ENCODE results near the gene CACUL1.
A peak's percentile ranks its signal among the peaks of the same experiment; 100 is the strongest.

CACUL1 gene

DNA sequence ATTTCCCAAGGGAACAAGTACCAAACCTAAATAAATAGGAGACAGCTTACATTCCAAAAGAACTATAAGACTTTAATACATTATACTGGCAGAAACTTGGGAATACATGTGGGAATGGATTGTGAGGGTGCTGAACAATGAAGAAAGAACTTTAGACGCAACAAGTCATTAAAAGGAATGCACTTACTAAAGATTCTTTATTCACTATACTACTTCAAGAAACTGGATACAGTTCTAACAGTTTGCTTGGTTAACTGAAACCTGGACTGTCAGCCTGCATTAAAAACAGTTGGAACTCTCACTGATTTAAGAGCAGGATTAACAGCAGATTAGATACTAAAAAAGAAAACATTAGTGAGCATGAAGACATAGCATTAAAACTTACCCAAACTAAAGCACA lies 12.0 kb downstream of the CACUL1 start:
- TF ChIP-seq, protein P1, sequence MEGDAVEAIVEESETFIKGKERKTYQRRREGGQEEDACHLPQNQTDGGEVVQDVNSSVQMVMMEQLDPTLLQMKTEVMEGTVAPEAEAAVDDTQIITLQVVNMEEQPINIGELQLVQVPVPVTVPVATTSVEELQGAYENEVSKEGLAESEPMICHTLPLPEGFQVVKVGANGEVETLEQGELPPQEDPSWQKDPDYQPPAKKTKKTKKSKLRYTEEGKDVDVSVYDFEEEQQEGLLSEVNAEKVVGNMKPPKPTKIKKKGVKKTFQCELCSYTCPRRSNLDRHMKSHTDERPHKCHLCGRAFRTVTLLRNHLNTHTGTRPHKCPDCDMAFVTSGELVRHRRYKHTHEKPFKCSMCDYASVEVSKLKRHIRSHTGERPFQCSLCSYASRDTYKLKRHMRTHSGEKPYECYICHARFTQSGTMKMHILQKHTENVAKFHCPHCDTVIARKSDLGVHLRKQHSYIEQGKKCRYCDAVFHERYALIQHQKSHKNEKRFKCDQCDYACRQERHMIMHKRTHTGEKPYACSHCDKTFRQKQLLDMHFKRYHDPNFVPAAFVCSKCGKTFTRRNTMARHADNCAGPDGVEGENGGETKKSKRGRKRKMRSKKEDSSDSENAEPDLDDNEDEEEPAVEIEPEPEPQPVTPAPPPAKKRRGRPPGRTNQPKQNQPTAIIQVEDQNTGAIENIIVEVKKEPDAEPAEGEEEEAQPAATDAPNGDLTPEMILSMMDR (IDR thresholded peaks at IDR 0.05; ENCODE audit: insufficient read depth, low read depth, low read length, missing control alignments): no peak
- DNase-seq (ENCODE audit: low read depth): peak; percentile 9

DNA sequence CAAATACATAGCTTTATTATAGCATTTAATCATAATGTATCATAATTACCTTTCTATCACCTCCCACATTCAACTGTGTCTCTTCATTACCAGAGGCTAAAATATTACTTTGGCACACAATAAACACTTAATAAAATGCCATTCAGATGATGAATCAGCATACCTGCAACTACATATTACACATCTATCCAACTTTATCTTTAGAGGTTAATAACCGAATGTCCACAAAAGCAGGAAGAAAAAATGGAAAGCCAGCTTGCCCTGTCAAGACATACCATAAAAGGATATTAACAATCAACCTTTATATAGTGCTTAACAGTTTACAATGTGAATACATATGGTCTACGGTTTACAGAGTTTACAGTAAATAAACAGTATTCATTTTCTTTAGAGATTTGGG lies 12.7 kb downstream of the CACUL1 start:
- peak; percentile 46 for DNase-seq (ENCODE audit: low read depth)
- TF ChIP-seq, protein P1 (IDR thresholded peaks at IDR 0.05; ENCODE audit: insufficient read depth, low read depth, low read length, missing control alignments): no peak
- H3K4me3 ChIP-seq (ENCODE audit: low read length): no peak overlapping the region

More for the DNA sequence above, 12.0 kb downstream of the CACUL1 start:
- no peak overlapping the region for H3K4me3 ChIP-seq (ENCODE audit: low read length)

DNA sequence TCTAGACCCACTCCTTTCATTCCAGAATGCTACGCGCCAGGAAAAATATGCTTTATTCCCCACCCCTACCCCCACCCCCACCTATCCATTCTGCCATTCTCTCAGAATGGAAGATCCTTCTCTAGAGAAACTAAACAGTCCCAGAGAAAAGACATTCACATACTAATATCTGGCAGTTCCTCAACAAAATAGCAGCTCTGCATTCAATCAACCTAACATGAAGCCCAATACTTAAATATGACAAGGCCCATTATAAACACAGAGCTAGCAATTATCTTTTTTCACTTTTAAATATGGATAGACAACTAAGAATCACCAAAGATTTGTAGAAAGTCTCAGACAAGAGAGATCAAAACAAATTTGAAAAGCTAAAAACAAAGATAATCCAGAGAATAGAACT lies 16.4 kb downstream of the CACUL1 start:
- no peak overlapping the region for H3K4me3 ChIP-seq (ENCODE audit: low read length)
- DNase-seq (ENCODE audit: low read depth): no peak
- TF ChIP-seq, protein P1 (IDR thresholded peaks at IDR 0.05; ENCODE audit: insufficient read depth, low read depth, low read length, missing control alignments): no peak

DNA sequence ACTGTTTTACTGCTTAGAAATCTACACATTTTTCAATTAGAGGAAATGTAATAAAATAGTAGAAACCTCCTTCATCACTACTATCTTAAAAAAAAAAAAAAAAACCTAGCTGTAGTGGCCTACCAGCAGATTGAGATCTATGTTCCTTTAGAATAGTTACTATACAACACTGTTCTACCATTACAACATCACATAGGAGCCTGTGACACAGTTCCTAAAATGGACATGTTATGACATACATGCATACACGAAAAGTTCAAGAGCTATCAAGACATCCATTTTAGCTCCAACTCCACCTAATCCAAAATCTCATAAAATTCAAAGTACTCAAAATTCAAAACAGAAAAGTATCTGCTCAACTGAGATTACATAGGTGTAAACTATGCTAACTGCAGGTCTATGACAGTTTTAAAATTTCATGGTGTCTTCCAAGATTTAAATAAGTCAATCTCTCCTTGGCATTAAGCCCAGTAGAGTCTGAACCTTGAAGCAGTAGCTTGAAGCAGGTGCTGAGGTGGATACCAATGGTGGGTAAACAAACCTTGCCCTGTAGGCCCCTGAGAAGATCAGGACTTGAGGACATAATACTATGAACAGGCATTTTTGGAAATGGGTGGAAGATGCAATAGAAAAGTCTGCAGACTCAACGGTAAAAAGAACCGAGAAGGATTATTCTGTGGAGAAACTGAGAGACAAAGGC lies 17.0 kb downstream of the CACUL1 start:
- TF ChIP-seq, protein P1 (IDR thresholded peaks at IDR 0.05; ENCODE audit: insufficient read depth, low read depth, low read length, missing control alignments): no peak
- no peak overlapping the region for H3K4me3 ChIP-seq (ENCODE audit: low read length)
- DNase-seq (ENCODE audit: low read depth): no peak

DNA sequence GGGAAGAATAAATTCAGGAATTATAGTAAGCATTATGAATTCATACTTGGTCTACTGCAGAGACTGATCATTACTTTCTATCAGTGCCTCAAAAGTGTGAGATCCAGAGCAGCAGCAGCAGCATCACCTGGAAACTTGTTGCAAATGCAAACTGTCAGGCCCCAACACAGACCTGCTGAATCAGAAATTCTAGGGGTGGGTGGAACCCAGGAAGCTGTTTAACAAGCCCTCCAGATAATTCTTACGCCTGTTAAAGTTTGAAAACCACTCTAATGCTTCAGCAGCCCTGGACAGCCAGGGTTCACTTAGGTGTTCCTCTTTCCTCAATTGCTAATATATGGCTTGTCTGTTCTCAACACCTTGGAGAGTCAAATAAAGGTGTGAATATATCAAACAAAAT lies 19.5 kb downstream of the CACUL1 start:
- TF ChIP-seq, protein P1 (IDR thresholded peaks at IDR 0.05; ENCODE audit: insufficient read depth, low read depth, low read length, missing control alignments): no peak
- no peak overlapping the region for H3K4me3 ChIP-seq (ENCODE audit: low read length)
- DNase-seq (ENCODE audit: low read depth): peak; percentile 74

DNA sequence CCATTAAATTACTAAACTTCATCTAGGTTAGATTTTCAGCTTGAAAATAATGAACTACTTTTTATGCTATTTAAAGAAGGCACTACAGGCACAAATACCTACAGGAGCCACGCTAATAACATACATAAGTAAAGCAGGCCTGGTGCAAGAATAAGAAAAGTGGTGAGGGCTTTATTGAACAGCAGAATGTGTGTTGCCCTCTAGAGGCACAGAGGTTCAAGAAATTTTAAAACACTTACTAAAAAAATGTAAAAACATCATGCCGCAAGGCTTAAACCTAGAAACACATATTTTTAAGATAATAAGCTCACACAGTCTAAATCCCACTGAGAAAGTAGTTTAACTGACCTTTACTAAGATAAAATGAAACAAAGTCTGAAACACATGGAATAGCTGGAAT lies 20.3 kb downstream of the CACUL1 start:
- TF ChIP-seq, protein P1 (IDR thresholded peaks at IDR 0.05; ENCODE audit: insufficient read depth, low read depth, low read length, missing control alignments): no peak
- H3K4me3 ChIP-seq (ENCODE audit: low read length): no peak overlapping the region
- DNase-seq (ENCODE audit: low read depth): no peak

All from epithelial cell of esophagus (primary cell).